ENCODE measurements around the gene AQP12B. TPM values are rescaled to one million over a fixed set of nuclear protein-coding genes. Genes with fewer than 3 reads are reported as not detected.

Gene AQP12B
- total RNA-seq, 1 experiment from 2014 or later = not detected

DNA sequence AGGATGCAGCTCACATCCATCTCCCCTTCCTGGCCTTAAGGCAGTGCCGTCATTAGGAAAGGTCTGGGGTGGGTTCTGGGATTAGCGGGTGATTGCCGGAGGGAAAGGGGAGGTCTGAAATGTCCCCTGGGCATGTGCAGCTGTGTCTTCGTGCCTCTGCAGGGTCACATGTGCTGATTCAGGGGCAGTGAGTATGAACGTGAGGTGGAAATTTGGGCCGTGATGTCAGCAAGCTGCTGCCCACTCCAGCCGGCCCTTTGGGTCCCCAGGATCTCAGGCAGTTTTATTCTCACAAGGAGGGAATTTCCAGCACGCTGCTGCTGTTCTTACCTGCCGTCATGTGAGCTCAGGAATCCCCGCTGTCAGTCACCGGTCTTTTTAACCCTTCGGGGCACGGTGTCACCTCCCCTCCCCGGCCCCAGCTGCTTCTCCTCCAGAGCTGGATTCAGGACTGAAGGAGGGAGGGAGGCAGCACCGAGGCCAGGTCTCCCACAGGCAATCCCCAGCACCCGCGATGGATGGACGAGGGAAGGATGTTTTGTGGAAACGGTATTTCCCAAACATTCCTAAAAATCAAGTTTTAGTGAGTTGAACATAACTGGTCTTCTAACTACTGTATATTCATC, 33.9 kb downstream of the AQP12B start:
- Mint-ChIP-seq H3K27me3 (ENCODE audit: low read depth) (peaks cover 60% of the 10 kb centered on the region), H3K36me3 (ENCODE audit: insufficient read depth in 1 of 3, low read depth in 3 of 3) (no peaks in the 10 kb centered on the region; a peak in 2 of 7 replicates), H3K9me3 (peaks cover 4% of the 10 kb centered on the region in 2 experiments; a peak in 2 of 5 replicates), H3K4me3 (no peak overlapping the region), H3K27ac (peak overlapping the region in 2 of 3 experiments; percentile 18 to 44; a peak in 2 of 7 replicates), H3K4me1 (peaks cover 9 to 17% of the 10 kb centered on the region in 2 experiments)
- no peak overlapping the region for H3K4ac ChIP-seq (ENCODE audit: low read depth, low read length)
- no peak overlapping the region for H3K9ac ChIP-seq (ENCODE audit: extremely low read depth, insufficient read length, low read length)
- no peak overlapping the region for H2AFZ ChIP-seq (ENCODE audit: low read length)
- H4K8ac ChIP-seq (replicated peaks; ENCODE audit: insufficient read length, low read depth, low read length) = no peak overlapping the region
- no peak overlapping the region for H3K23ac ChIP-seq (ENCODE audit: insufficient read length, low read depth, low read length)
- TF ChIP-seq, protein P1, sequence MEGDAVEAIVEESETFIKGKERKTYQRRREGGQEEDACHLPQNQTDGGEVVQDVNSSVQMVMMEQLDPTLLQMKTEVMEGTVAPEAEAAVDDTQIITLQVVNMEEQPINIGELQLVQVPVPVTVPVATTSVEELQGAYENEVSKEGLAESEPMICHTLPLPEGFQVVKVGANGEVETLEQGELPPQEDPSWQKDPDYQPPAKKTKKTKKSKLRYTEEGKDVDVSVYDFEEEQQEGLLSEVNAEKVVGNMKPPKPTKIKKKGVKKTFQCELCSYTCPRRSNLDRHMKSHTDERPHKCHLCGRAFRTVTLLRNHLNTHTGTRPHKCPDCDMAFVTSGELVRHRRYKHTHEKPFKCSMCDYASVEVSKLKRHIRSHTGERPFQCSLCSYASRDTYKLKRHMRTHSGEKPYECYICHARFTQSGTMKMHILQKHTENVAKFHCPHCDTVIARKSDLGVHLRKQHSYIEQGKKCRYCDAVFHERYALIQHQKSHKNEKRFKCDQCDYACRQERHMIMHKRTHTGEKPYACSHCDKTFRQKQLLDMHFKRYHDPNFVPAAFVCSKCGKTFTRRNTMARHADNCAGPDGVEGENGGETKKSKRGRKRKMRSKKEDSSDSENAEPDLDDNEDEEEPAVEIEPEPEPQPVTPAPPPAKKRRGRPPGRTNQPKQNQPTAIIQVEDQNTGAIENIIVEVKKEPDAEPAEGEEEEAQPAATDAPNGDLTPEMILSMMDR (conservative IDR thresholded peaks at IDR 0.05) = no peak
- H3K23me2 ChIP-seq (ENCODE audit: insufficient read length, low read depth, low read length, poor library complexity, severe bottlenecking) = no peaks in the 10 kb centered on the region
- no peak overlapping the region for H3K27ac ChIP-seq (ENCODE audit: insufficient read length, low read depth, low read length)
- H3K14ac ChIP-seq (ENCODE audit: insufficient read depth, low read length) = no peak overlapping the region
- H3K4me1 ChIP-seq (ENCODE audit: insufficient read depth, low read length) = no peaks in the 10 kb centered on the region
- no peak overlapping the region for H3K18ac ChIP-seq (ENCODE audit: insufficient read length, low read depth, low read length)
- H2BK120ac ChIP-seq (ENCODE audit: low read depth, low read length, poor library complexity, severe bottlenecking) = no peak overlapping the region
- H2BK5ac ChIP-seq (ENCODE audit: insufficient read length, low read length) = no peak overlapping the region
- H3T11ph ChIP-seq (ENCODE audit: low read length) = no peak overlapping the region
- WGBS (ENCODE audit: extremely low coverage, insufficient read length, low lambda C conversion rate) = no CpG with 5 or more reads among the region's 19 CpGs
- H2BK20ac ChIP-seq (ENCODE audit: low read depth, low read length, poor library complexity, severe bottlenecking) = no peak overlapping the region
- no peak overlapping the region for H2AK5ac ChIP-seq (ENCODE audit: insufficient read length, low read length)
- no peaks in the 10 kb centered on the region for H3K79me2 ChIP-seq (ENCODE audit: insufficient read depth, low read length)
- no peak overlapping the region for H3K4me2 ChIP-seq (ENCODE audit: insufficient read depth, insufficient read length, low read length)
- H3K79me1 ChIP-seq (ENCODE audit: insufficient read depth, low read depth, low read length, poor library complexity, severe bottlenecking) = no peaks in the 10 kb centered on the region
- no peak overlapping the region for H2BK12ac ChIP-seq (ENCODE audit: insufficient read length, low read depth, low read length)
- no peak overlapping the region for H4K91ac ChIP-seq (ENCODE audit: insufficient read length, low read depth, low read length)
- no peak for DNase-seq
- H4K5ac ChIP-seq (ENCODE audit: insufficient read length, low read depth, low read length) = no peak overlapping the region
- no peak overlapping the region for H3K56ac ChIP-seq (ENCODE audit: insufficient read length, low read depth, low read length)
- H4K20me1 ChIP-seq (ENCODE audit: control insufficient read depth, insufficient read depth, insufficient read length) = no peaks in the 10 kb centered on the region
- no peaks in the 10 kb centered on the region for H3K9me3 ChIP-seq (ENCODE audit: control insufficient read depth, low read depth, low read length)
- no peaks in the 10 kb centered on the region for H3K27me3 ChIP-seq (ENCODE audit: insufficient read depth, low read length)
- H2BK15ac ChIP-seq (ENCODE audit: low read depth, low read length) = no peak overlapping the region
